GM04503 (cell line): ENCODE data around the gene FTSJ1.
"Not testable (repeated sequence)": the region's sequence is repeated elsewhere in the genome, so short reads cannot be mapped to it uniquely, and the experiment has no call there.

ENCODE experiments used
- DNase-seq: peaks from one replicate; pipeline ENCODE4 v3.0.0-alpha.2; 2012; ENCODE audit warnings: low read depth

The FTSJ1 gene

GRCh38 chrX:48497871-48498270, 21.9 kb downstream of the FTSJ1 start:
- no peak for DNase-seq

DNA sequence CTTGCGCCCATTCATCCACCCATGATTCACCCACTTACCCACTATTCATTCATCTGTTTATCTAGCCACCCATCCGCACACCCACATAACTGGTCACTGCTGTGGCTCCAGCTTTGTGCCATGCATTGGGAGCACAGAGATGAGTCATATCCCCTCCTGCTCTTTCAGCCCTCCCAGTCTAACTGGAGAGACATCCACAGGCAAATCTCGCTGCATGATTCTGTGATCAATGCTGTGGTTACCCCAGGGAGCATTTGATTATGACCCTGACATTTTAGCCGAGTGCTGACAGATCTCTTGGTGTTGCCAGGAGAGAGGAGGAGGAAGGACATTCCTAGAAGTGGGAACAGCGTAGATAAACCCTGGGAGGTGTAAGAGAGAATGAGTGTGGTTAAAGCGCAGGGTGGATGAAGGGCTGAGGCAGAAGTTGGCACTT, 22.4 kb downstream of the FTSJ1 start:
- peak; percentile 45 for DNase-seq

DNA sequence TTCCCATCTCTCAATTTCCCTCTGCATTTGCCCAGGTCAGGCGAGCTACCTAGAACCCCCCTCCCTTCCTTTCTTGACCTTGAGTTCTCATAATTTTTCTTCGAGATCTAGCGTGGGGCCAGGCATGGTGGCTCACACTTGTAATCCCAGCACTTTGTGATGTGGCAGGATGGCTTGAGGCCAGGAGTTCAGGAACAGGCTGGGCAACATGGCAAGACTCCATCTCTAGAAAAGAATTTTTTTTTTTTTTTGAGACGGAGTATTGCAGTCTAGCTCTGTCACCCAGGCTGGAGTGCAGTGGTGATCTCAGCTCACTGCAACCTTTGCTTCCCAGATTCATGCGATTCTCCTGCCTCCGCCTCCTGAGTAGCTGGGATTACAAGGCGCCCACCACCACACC, 28.3 kb downstream of the FTSJ1 start:
- DNase-seq = no peak

DNA sequence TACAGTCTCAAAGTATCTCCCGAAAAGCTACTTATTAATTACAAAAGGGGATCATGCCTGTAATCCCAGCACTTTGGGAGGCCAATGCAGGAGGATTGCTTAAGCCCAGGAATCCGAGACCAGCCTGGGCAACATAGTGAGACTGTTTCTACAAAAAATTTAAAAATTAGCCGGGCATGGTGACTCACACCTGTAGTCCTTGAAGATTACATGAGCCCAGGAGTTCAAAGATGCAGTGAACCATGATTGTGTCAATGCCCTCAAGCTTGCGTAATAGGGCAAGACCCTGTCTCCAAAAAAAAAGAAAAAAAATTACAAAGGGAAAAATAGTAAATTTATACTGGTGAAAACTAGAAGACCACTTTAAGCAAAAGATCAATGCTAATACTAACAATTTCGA, 29.5 kb downstream of the FTSJ1 start:
- no peak for DNase-seq

DNA sequence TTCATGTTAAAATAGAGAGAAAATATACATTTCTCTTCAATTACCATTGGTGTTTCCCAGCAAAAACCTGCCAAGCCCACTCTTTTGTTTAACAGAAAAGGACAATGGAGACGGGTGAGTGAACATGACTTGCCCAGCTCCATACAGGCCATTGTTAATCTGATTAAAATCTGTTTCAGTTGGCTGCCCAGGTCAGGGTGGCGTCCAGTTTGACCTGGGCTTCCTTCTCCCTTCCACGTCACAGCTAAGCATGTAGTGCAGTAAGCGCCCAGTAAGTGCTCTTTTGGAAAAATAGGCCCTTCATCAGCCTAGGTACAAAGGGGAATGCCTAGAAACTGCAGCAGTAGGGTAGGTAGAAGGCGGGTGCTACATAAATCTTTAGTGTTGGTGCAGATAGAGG, 31.2 kb downstream of the FTSJ1 start:
- no peak for DNase-seq

DNA sequence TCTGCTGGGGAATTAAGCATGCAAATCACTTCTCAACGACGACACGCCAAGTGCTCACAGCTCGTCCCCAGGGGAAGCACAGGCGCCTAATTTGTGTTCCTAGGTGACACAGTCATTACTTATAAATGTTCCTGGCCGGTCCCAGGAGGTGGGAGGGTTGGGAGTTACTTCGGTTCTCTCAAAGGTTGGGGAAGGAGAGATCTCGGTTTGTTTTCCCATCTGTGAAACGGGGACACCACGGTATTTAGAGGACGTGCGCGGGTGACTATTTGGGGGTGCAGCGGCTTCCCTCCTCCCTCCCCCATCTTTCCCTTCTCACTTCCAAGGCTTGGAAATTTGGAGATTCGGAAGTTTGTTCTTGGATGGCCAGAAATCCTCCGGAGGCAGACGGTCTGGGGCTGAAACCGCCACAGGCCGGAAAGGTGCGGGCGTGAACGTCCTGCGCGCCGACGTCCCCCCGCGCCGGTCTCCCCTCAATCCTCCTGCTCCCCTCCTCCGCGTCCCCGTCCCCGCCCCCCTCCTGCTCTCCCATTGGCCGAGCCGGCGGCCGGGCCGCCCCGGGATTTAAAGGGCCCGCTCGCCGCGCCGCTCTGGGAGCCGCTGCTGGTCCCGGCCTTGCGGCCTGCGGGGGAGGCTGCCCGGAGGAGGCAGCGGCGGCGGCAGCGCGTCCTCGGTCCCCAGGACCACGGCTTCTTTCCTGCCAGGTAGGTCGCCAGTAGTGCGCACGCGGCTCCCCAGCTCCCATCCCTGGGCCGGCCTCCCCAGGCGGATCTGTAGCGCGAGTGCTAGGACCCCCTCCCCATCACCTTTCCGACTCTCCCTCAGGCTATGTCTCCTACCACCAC, 32.6 kb downstream of the FTSJ1 start, which contains the start of gene PORCN:
Gene PORCN, plus strand, starts transcription at position 593 of the 845 bp plus-strand sequence. CDS start 829 bp downstream, outside the sequence.
- no peak for DNase-seq

- DNase-seq = no peak
These were observed 33.2 kb downstream of the FTSJ1 start for GRCh38 chrX:48509245-48509590.

DNA sequence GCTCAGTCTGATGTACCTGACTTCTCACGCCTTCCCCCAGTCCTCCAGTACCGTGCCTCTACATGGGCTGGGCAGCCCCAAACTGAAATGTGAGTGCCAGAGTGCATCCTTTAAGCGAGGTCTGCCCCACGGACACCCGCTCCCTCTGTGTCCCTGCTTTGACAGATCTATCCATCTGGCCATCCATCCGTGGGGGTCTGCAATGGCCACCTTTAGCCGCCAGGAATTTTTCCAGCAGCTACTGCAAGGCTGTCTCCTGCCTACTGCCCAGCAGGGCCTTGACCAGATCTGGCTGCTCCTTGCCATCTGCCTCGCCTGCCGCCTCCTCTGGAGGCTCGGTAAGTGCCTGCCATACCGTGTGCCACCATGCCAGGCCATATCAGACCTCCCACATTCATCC, 33.6 kb downstream of the FTSJ1 start:
- DNase-seq = no peak

DNA sequence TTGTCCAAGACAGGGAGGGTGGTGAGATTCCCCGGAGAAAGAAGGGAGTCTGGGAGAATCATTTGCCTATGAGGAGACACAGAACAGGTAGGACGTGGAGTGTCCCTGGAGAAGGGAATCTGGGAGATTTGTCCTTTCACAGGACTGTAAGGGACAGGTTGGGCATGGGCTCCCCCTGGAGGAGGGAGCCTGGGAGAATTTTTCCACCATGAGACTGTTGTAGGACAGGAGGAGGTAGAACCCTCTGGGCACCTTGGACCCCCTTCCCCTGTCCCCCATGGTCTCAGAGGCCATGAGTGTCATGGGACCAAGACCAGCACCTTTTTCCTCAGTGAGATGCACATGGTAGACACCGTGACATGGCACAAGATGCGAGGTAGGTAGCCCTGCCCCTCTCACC, 35.6 kb downstream of the FTSJ1 start:
- DNase-seq = no peak

DNA sequence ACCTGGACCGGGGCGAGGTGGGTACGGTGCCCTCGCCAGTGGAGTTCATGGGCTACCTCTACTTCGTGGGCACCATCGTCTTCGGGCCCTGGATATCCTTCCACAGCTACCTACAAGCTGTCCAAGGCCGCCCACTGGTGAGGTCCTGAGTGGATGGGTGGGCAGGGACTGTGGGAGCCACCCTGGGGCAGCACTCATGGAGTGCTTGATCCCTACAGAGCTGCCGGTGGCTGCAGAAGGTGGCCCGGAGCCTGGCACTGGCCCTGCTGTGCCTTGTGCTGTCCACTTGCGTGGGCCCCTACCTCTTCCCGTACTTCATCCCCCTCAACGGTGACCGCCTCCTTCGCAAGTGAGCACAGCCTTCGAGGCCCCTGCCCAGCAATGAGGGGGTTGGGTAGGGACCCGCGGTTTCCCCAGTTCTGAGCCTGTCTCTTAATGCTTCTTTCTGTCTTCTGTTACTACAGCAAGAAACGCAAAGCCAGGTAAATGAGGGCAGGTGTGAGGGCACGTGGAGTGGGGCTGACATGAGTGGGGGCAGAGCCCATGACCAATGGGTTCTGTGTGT, 36.5 kb downstream of the FTSJ1 start:
- no peak for DNase-seq

- no peak for DNase-seq
These were observed 37.7 kb downstream of the FTSJ1 start for GRCh38 chrX:48513670-48514069.

GRCh38 chrX:48514126-48514806, 38.3 kb downstream of the FTSJ1 start:
- DNase-seq = no peak

DNA sequence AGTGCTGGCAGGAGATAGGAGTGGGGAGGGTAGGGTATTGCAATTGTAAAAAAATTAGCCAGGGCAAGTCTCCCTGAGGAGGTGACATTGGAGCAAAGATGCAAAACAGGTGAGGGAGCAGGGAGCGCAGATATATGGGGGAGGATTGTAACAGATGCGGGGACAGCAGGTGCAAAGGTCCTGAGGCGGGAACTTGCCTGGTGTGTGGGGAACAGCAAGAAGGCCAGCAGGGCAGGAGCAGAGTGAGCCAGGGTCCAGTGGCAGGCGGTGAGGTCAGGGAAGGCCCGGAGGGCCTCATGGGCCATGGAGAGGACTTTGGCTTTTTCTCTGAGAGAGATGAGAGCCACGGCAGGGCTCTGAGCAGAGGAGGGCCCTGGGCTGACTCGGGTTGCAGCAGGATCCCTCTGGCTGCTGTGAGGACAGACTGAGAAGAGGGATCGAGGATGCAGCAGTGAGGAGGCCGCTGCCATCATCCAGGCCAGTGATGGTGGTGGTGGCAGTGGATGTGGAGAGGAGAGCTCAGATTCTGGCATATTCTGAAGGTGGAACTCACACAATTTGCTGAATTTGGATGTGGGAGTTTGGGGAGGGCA, 39.0 kb downstream of the FTSJ1 start:
- DNase-seq = no peak

GRCh38 chrX:48515842-48516241, 39.8 kb downstream of the FTSJ1 start:
- no peak for DNase-seq

GRCh38 chrX:48516285-48516684, 40.3 kb downstream of the FTSJ1 start:
- no peak for DNase-seq

- no peak for DNase-seq
These were observed 41.0 kb downstream of the FTSJ1 start for GRCh38 chrX:48516987-48517386.

- not testable (repeated sequence) for DNase-seq
These were observed 43.5 kb downstream of the FTSJ1 start for GRCh38 chrX:48519481-48519880.

- no peak for DNase-seq
These were observed 44.5 kb downstream of the FTSJ1 start for GRCh38 chrX:48520455-48520854.

- no peak for DNase-seq
These were observed 45.0 kb downstream of the FTSJ1 start for GRCh38 chrX:48520976-48521352.

GRCh38 chrX:48521353-48522243, 45.6 kb downstream of the FTSJ1 start, which contains the start of gene EBP:
TSS of gene EBP (plus strand) at chrX:48521808. CDS start at chrX:48523772, 1,964 bp downstream.
- peak; percentile 33 for DNase-seq

DNA sequence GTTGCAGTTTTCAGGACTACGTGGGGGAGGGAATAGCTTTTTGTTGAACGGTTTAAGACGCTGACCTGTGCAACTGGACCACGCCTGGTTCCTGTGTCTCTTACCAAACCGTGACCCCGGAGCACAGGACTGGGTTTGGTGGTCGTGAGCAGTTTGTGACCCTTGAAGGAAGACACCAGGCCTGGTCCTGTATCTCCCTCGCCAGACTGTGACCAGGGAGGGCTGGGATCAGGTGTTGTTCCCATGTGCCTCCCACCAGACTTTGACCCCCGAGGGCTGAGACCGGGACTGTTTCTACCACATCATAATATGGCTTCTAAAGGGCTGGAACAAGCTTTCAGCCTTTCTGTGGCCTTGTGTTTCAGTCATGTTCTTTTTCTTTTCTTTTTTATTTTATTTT, 46.3 kb downstream of the FTSJ1 start:
- DNase-seq = no peak

DNA sequence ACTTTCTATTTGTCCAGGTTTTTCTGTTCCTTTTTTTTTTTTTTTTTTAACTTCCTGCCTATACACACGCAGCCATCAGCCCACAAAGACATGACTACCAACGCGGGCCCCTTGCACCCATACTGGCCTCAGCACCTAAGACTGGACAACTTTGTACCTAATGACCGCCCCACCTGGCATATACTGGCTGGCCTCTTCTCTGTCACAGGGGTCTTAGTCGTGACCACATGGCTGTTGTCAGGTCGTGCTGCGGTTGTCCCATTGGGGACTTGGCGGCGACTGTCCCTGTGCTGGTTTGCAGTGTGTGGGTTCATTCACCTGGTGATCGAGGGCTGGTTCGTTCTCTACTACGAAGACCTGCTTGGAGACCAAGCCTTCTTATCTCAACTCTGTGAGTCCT, 47.7 kb downstream of the FTSJ1 start:
- no peak for DNase-seq
